COLO668 (cell line): ENCODE results near the gene FDXACB1.
A peak's percentile ranks its signal among the peaks of the same experiment; 100 is the strongest.

ENCODE experiments used
- DNase-seq: peaks from one replicate; lab custom pipeline; 2025; ENCODE audit not compliant: unreplicated experiment; lab: John Stamatoyannopoulos, UW

FDXACB1 gene, protein sequence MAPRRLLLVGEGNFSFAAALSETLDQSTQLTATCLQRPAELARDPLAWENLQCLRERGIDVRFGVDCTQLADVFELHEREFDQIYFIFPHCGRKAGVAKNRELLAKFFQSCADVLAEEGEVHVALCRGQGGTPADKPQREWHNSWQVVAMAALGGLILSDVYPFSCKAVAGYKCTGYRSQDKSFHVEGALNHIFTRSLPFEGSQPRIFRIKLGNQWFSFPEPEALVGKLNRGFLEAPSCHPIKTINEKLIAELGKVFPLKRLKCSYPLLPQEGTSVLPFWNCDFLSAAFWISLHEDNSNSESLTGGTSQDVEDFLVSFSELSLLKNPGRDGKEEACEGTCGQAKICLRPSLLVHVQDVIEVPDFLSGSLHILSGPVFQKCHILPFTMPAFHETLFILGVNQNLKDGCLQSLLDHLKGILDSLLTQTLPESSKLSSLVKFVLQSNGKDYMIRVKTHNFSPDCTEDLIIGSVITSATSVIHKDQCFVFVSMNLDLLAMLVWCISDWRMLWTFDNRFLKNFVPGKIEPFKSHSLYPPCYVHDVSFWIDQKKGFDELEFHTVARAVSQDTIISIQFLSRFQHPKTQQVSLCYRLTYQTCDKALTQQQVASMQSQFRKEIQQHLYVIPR

DNA sequence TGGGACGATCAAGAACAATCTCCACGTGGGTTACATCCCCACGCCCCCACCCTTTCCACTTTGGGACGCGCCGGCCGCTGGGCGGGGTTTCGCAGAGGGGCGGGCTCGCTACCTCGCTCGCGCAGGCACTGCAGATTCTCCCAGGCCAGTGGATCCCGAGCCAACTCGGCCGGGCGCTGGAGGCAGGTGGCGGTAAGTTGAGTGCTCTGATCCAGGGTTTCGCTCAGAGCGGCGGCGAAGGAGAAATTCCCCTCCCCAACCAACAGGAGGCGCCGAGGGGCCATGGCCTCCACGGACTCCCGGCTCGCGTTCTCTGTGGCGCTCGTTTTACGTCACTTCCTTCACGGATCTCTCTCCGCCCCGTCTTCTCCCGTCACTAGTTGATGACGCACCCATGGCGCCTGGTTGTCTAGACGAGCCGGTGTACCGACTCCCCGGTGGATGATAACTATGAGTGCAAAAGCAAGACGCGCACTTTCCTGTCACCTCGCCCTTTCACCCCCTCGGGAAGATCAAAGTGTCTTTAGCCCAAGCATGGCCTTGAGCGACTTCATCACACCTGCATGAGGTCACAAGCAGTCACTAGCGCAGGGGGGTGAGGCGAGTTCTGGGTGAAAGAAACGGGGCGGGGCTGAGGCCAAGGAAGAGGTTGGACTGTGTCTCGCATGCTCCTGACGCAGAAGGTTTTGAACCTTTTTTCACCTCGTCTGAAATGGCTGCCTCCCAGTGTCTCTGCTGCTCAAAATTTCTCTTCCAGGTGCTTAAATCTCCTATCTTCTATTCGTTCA lies at the start of gene FDXACB1, which contains the start of gene CFAP68:
TSS of gene FDXACB1 (minus strand) at position 317 of the 788 bp plus-strand sequence. CDS start at position 284, 33 bp downstream.
TSS of gene CFAP68 (plus strand) at position 693 of the 788 bp plus-strand sequence. CDS start at position 713, 20 bp downstream.
- peak; percentile 96 for DNase-seq

- DNase-seq = peak; percentile 98
Measured at GRCh38 chr11:111926505-111927391, 47.8 kb upstream of the FDXACB1 start.

GRCh38 chr11:111925953-111926352 lies 47.0 kb upstream of the FDXACB1 start:
- no peak for DNase-seq

GRCh38 chr11:111923951-111924350 lies 45.0 kb upstream of the FDXACB1 start:
- no peak for DNase-seq

- no peak for DNase-seq
Measured at GRCh38 chr11:111923351-111923788, 44.4 kb upstream of the FDXACB1 start.

GRCh38 chr11:111922803-111923202 lies 43.8 kb upstream of the FDXACB1 start:
- DNase-seq = no peak

- no peak for DNase-seq
Measured at GRCh38 chr11:111921541-111922230, 42.7 kb upstream of the FDXACB1 start.

GRCh38 chr11:111920908-111921307 lies 41.9 kb upstream of the FDXACB1 start:
- DNase-seq = no peak

GRCh38 chr11:111918390-111919256 lies 39.7 kb upstream of the FDXACB1 start, which contains the start of gene C11orf52:
Gene C11orf52 (plus strand): TSS chr11:111918913. CDS start chr11:111918973, 60 bp downstream.
- DNase-seq = peak; percentile 91

- no peak for DNase-seq
Measured at GRCh38 chr11:111917788-111918187, 38.8 kb upstream of the FDXACB1 start.

GRCh38 chr11:111917312-111917711 lies 38.3 kb upstream of the FDXACB1 start:
- DNase-seq = no peak

DNA sequence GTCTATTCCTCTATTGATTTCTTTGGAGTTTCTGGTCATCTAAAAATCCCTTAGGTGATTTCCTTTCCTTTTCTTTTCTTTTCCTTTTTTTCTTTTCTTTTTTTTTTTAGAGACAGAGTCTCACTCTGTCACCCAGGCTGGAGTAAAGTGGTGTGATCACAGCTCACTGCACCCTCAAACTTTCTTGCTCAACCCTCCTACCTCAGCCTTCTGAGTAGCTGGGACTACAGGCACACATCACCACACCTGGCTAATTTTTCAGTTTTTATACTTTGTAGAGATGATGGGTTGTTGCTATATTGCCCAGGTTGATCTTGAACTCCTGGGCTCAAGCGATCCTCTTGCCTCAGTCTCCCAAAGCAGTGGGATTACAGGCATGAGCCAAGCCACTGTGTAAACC lies 37.8 kb upstream of the FDXACB1 start:
- DNase-seq = no peak

GRCh38 chr11:111913997-111914396 lies 35.0 kb upstream of the FDXACB1 start:
- DNase-seq = no peak

GRCh38 chr11:111913031-111913861 lies 34.3 kb upstream of the FDXACB1 start:
- DNase-seq = no peak

DNA sequence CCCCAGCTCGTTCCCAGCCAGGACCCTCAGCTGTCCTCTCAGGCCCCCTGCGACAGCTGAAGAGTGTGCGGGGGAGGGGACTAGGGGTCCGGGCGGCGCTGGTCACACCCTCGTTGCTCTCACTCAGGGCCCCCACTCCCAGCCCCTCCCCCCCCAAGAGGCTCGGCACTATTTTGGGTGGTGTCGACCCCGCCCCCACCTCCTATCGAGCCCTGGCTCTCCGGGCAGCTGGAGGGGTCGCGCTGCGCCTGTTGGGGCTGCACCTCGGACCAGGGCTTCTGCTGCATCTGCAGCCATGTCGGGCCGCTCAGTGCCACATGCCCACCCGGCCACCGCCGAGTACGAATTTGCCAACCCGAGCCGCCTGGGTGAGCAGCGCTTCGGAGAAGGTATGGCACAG lies 33.6 kb upstream of the FDXACB1 start, which contains the start of gene HSPB2:
TSS of gene HSPB2 (plus strand) at position 200 of the 400 bp plus-strand sequence. CDS start at position 296, 96 bp downstream.
- no peak for DNase-seq

DNA sequence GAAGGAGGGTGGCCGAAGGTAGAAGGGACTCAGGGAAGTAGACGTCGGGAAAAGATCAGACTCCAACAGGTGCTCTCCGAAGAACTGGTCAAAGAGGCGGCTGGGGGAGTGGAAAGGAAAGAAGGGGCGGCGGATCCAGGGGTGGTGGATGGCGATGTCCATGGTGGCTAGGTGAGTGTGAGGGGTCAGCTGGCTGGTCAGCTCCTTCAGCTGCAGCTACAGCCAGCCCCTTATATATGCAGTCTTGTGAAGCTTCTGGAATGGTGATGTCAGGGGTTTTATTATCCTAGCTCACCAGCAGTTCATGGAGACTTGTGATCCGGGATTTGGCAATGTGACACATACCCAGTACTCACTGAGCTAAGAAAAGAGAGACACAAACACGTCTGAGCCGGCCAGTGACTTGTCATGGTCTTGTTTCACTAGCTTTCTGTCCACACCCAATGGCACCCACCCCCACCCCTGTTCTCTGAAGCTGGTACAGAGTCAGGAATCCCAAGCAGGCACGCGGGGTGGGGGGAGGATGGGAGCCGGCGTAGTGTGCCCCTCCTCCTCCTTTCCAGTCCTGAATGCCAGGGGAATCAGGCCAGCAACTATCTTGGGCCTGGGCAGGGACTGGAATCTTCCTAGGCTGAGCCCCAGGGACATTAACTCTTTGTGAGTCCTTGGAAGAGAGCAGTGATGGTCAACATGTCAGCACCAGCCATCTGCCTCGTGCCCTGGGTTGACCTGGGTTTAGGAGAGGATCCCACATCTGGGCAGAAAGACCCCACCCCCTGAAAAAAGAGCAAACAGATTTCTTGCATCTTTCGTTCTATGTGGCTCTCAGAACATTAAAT lies 32.8 kb upstream of the FDXACB1 start, which contains the start of gene CRYAB:
TSS of gene CRYAB (minus strand) at position 208 of the 839 bp plus-strand sequence. CDS start at position 162, 46 bp downstream.
- no peak for DNase-seq
